GM12878 (cell line): Measurements from ENCODE around the gene SNN. TPM values are rescaled to one million over a fixed set of nuclear protein-coding genes. Genes with fewer than 3 reads are reported as not detected.

ENCODE experiments used
- ATAC-seq: fragments of 200-7000 bp; cut with Tn5 transposase; 3 replicates; pipeline ENCODE4 v1.9.1; 2020; ENCODE audit warnings: mild to moderate bottlenecking, moderate library complexity
- BruUV-seq: library from RNA; stranded (reverse); fragments of 400-500 nt; replicated peaks from 2 replicates; lab custom pipeline; 2021; lab: Mats Ljungman, UMichigan
- CTCF ChIA-PET: fragments of 300-600 bp; sonication (Branson Sonifier 250); formaldehyde crosslinking; extraction: SDS; loops from one replicate; lab custom pipeline; 2021; ENCODE audit warnings: inconsistent platforms; lab: Yijun Ruan, JAX
- POLR2A ChIA-PET: fragments of 350-600 bp; formaldehyde crosslinking; extraction: SDS; loops from one replicate; lab custom pipeline; 2021; ENCODE audit warnings: inconsistent platforms; lab: Charles Lee
- RAD21 ChIA-PET: fragments of 300-600 bp; sonication (Branson Sonifier 250); formaldehyde crosslinking; loops from one replicate; lab custom pipeline; 2023; ENCODE audit warnings: antibody characterized with exemption; ENCODE audit not compliant: unreplicated experiment; lab: Charles Lee
- SMC1A ChIA-PET: fragments of 300-600 bp; sonication (Branson Sonifier 250); formaldehyde crosslinking; loops from one replicate; lab custom pipeline; 2023; ENCODE audit not compliant: unreplicated experiment, uncharacterized antibody; lab: Charles Lee
- DNase-seq: peaks from one replicate; pipeline ENCODE4 v3.0.0-alpha.2; 2011; ENCODE audit warnings: low read depth, low spot score
- FAIRE-seq: peaks from 3 replicates; lab custom pipeline; 2011; peaks lifted over from hg19 to GRCh38; lab: Jason Lieb, UNC
- H2AFZ ChIP-seq: 2 replicates; pipeline ENCODE4 v1.6.0; 2011; ENCODE audit warnings: low read depth, low read length, control low read depth; ENCODE audit not compliant: control insufficient read depth
- H3K27ac ChIP-seq: 2 replicates; pipeline ENCODE4 v1.5.1; 2011; ENCODE audit warnings: control low read depth; ENCODE audit not compliant: control insufficient read depth, insufficient read depth
- H3K27me3 ChIP-seq, 2 experiments: replicated peaks in 1 of 2; 2 replicates each; pipeline versions ENCODE4 v1.6.0 to v1.6.1; 2011; ENCODE audit warnings: low read length in 1 of 2; ENCODE audit not compliant: control insufficient read depth in 2 of 2, insufficient read depth in 2 of 2
- H3K36me3 ChIP-seq, 2 experiments: 2 replicates each; pipeline ENCODE4 v1.5.1; 2011; ENCODE audit warnings: low read length in 1 of 2; ENCODE audit not compliant: control insufficient read depth in 2 of 2, insufficient read depth in 2 of 2
- H3K4me1 ChIP-seq: 2 replicates; pipeline ENCODE4 v1.6.1; 2011; ENCODE audit warnings: mild to moderate bottlenecking, low read length, moderate library complexity, mixed read lengths; ENCODE audit not compliant: control insufficient read depth, insufficient read depth
- H3K4me2 ChIP-seq: 2 replicates; pipeline ENCODE4 v1.6.0; 2011; ENCODE audit warnings: control low read depth; ENCODE audit not compliant: control insufficient read depth, insufficient read depth
- H3K4me3 ChIP-seq: fragments of 200-600 bp; sonication (generic); 2 replicates; pipeline ENCODE4 v1.5.1; 2016
- H3K79me2 ChIP-seq: 2 replicates; pipeline ENCODE4 v1.6.0; 2011; ENCODE audit warnings: low read length; ENCODE audit not compliant: control insufficient read depth, insufficient read depth
- H3K9ac ChIP-seq: 2 replicates; pipeline ENCODE4 v1.8.0; 2011; ENCODE audit warnings: low read length, control low read depth, mixed read lengths; ENCODE audit not compliant: control insufficient read depth, insufficient read depth
- H3K9me3 ChIP-seq: replicated peaks from 3 replicates; pipeline ENCODE4 v1.5.1; 2011; ENCODE audit warnings: mild to moderate bottlenecking, low read length; ENCODE audit not compliant: control insufficient read depth, insufficient read depth
- H4K20me1 ChIP-seq: 2 replicates; pipeline ENCODE4 v1.6.0; 2011; ENCODE audit not compliant: control insufficient read depth, insufficient read depth
- ASH2L ChIP-seq: fragments of 300-600, 200-600 bp; sonication (generic); IDR thresholded peaks from 2 replicates; pipeline ENCODE4 v1.6.1; 2017; ENCODE audit warnings: low read depth, mild to moderate bottlenecking, borderline replicate concordance
- ATF7 ChIP-seq: fragments of 450-650 bp; IDR thresholded peaks from 2 replicates; pipeline ENCODE4 v1.6.1; 2016; ENCODE audit warnings: low read depth, mild to moderate bottlenecking
- BACH1 ChIP-seq: fragments of 450-650 bp; IDR thresholded peaks from 2 replicates; pipeline ENCODE4 v1.6.1; 2017; ENCODE audit warnings: mild to moderate bottlenecking, borderline replicate concordance
- BMI1 ChIP-seq: fragments of 450-650 bp; IDR thresholded peaks from 2 replicates; pipeline ENCODE4 v1.6.1; 2016; ENCODE audit warnings: mild to moderate bottlenecking, moderate library complexity, borderline replicate concordance
- CHD2 ChIP-seq: IDR thresholded peaks from 2 replicates; pipeline ENCODE4 v1.6.1; 2011; ENCODE audit warnings: low read depth, low read length, improper control_type of control experiment, borderline replicate concordance
- CHD4 ChIP-seq: fragments of 200-600 bp; sonication (generic); IDR thresholded peaks from 2 replicates; pipeline ENCODE4 v1.6.1; 2016; ENCODE audit warnings: mild to moderate bottlenecking
- CREB1 ChIP-seq: IDR thresholded peaks from 2 replicates; pipeline ENCODE4 v1.6.1; 2012; ENCODE audit warnings: low read depth, mild to moderate bottlenecking, inconsistent platforms
- CREM ChIP-seq: IDR thresholded peaks from 2 replicates; pipeline ENCODE4 v1.6.1; 2014; ENCODE audit warnings: antibody characterized with exemption, low read depth
- CTCF ChIP-seq, 3 experiments: IDR thresholded peaks in 2 of 3; conservative IDR thresholded peaks in 1 of 3; 2 replicates each; pipeline ENCODE4 v1.5.1; 2011; ENCODE audit warnings: low read depth in 3 of 3, low read length in 3 of 3, mild to moderate bottlenecking in 3 of 3, control low read depth in 2 of 3, moderate library complexity in 2 of 3, inconsistent platforms in 1 of 3, mixed read lengths in 1 of 3; ENCODE audit not compliant: control insufficient read depth in 2 of 3, insufficient read depth in 1 of 3; ENCODE audit errors: extremely low read depth in 1 of 3
- DPF2 ChIP-seq: fragments of 450-650 bp; IDR thresholded peaks from 2 replicates; pipeline ENCODE4 v1.6.1; 2017; ENCODE audit warnings: mild to moderate bottlenecking
- FOS ChIP-seq: IDR thresholded peaks from 3 replicates; pipeline ENCODE4 v1.6.1; 2011; ENCODE audit warnings: borderline replicate concordance; ENCODE audit not compliant: insufficient read length; ENCODE audit errors: extremely low read depth
- FOXM1 ChIP-seq: IDR thresholded peaks from 2 replicates; pipeline ENCODE4 v1.6.1; 2012; ENCODE audit warnings: low read depth, mild to moderate bottlenecking, inconsistent platforms, low read length, moderate library complexity
- IKZF2 ChIP-seq, 2 experiments: fragments of 450-650 bp; IDR thresholded peaks; 2 replicates each; pipeline ENCODE4 v1.6.1; 2017; ENCODE audit warnings: mild to moderate bottlenecking in 2 of 2, moderate library complexity in 2 of 2
- KLF5 ChIP-seq: fragments of 450-650 bp; IDR thresholded peaks from 2 replicates; pipeline ENCODE4 v1.6.1; 2014; ENCODE audit warnings: mild to moderate bottlenecking; ENCODE audit not compliant: partially characterized antibody
- MEF2A ChIP-seq: IDR thresholded peaks from 2 replicates; pipeline ENCODE4 v1.6.1; 2011; ENCODE audit warnings: low read depth, mild to moderate bottlenecking, low read length, moderate library complexity; ENCODE audit not compliant: insufficient read depth
- NFIC ChIP-seq: IDR thresholded peaks from 2 replicates; pipeline ENCODE4 v1.6.1; 2012; ENCODE audit warnings: low read depth, mild to moderate bottlenecking, inconsistent platforms, low read length, moderate library complexity
- PAX8 ChIP-seq: fragments of 450-650 bp; IDR thresholded peaks from 2 replicates; pipeline ENCODE4 v1.6.1; 2017; ENCODE audit warnings: mild to moderate bottlenecking, moderate library complexity
- RBBP5 ChIP-seq: fragments of 200-600 bp; sonication (generic); conservative IDR thresholded peaks from 2 replicates; pipeline ENCODE4 v1.6.1; 2016
- RUNX3 ChIP-seq: IDR thresholded peaks from 2 replicates; pipeline ENCODE4 v1.6.1; 2012; ENCODE audit warnings: low read length, inconsistent platforms
- SMAD1 ChIP-seq: fragments of 450-650 bp; IDR thresholded peaks from 2 replicates; pipeline ENCODE4 v1.6.1; 2018; ENCODE audit warnings: mild to moderate bottlenecking, low read depth; ENCODE audit not compliant: partially characterized antibody
- SUPT20H ChIP-seq: IDR thresholded peaks from 2 replicates; pipeline ENCODE4 v1.6.1; 2011; ENCODE audit warnings: low read depth, mild to moderate bottlenecking, low read length, moderate library complexity, borderline replicate concordance; ENCODE audit not compliant: control insufficient read depth
- TCF3 ChIP-seq: IDR thresholded peaks from 2 replicates; pipeline ENCODE4 v1.6.1; 2012; ENCODE audit warnings: low read depth, mild to moderate bottlenecking, low read length, borderline replicate concordance; ENCODE audit not compliant: insufficient read depth
- YY1 ChIP-seq: IDR thresholded peaks from 2 replicates; pipeline ENCODE4 v1.6.1; 2011; ENCODE audit warnings: low read depth, mild to moderate bottlenecking, low read length
- ZNF207 ChIP-seq: fragments of 450-650 bp; IDR thresholded peaks from 2 replicates; pipeline ENCODE4 v1.6.1; 2014; ENCODE audit warnings: antibody characterized with exemption, mild to moderate bottlenecking, borderline replicate concordance
- ZZZ3 ChIP-seq: IDR thresholded peaks from 2 replicates; pipeline ENCODE4 v1.6.1; 2011; ENCODE audit warnings: low read depth; ENCODE audit not compliant: control insufficient read depth, insufficient read length
- WGBS: methylation state at CpG from one replicate; pipeline ENCODE4 v1.1.6; 2016; ENCODE audit warnings: low lambda C conversion rate; ENCODE audit not compliant: insufficient replicate concordance, insufficient coverage; ENCODE audit errors: missing lambda C conversion rate; 5-methylcytosine and 5-hydroxymethylcytosine counted together
- in situ Hi-C: fragments of 300-500 bp; cut with MboI; formaldehyde crosslinking; loops from 9 replicates; pipeline ENCODE4 v1.14.3; 2018; ENCODE audit warnings: mixed read lengths
- intact Hi-C: fragments of 100-400 bp; cut with micrococcal nuclease; formaldehyde crosslinking; loops from one replicate; pipeline ENCODE4 v1.14.2; 2022; ENCODE audit not compliant: unreplicated experiment
- polyA plus RNA-seq, 11 experiments: library from polyadenylated mRNA; depleted of rRNA in 4 of 11; unstranded in 6 of 11; stranded (reverse) in 5 of 11; fragments of >200 nt; fragmentation: Nextera tagmentation in 4 of 11; fragmentation: Illumina TruSeq in 1 of 11; extraction: Ambion mirVana in 4 of 11; extraction: Trizol in 1 of 11; gene quantifications; 1 replicate in 1 of 11; 2 replicates in 10 of 11; pipeline versions ENCODE4 v1.2.1 to v1.2.3, GENCODE V29; 2011 to 2016; ENCODE audit warnings: inconsistent platforms in 2 of 11, missing spikeins in 2 of 11, low read depth in 1 of 11
- total RNA-seq, 4 experiments: library from RNA; depleted of rRNA in 3 of 4; stranded (reverse); fragments of >200 nt in 3 of 4; fragmentation: Illumina TruSeq in 1 of 4; extraction: Trizol in 1 of 4; gene quantifications; 2 replicates each; pipeline versions ENCODE4 v1.2.1 to v1.2.3, GENCODE V29; 2013 to 2021

SNN gene
- total and polyA plus RNA-seq, 10 of the 15 experiments (the other 5 are each of a cell fraction or from before 2014, with no cell fraction given) = 2.2 to 43.4 (median 27.8) TPM

DNA sequence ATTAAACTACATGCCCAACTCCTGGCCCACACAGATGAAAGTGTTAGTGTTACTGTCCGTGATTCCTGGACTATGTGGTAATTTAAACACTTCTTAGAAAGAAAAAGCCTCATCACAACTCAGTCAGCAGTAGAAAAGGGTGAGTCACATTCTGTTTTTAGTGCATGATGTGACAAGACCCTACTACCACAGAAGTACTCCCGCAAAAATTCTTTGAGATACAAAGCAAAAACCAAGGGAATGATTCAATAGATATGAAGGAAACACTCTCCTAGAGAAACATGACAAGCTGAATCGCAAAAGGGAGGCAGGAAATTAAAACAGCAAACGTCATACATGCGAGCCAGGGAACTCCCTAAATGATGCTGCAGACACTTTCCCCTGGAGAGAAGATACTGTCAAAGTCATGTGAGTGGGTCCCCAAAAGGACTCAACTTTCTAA, 14.4 kb downstream of the SNN start:
- no TSS peak for BruUV-seq
- FAIRE-seq (no peak), ATAC-seq (peak; percentile 39), DNase-seq (no peak)
- Histone ChIP-seq H3K36me3 (peaks cover 35 to 47% of the 10 kb centered on the region in 2 experiments), H3K9me3 (no peaks in the 10 kb centered on the region), H3K27ac (peak overlapping the region; percentile 67), H3K27me3 (no peaks in the 10 kb centered on the region), H3K79me2 (peaks cover 26% of the 10 kb centered on the region), H3K4me3 (peak overlapping the region; percentile 0; the same call in 1 of the 2 replicates), H4K20me1 (no peaks in the 10 kb centered on the region; the same call in 1 of the 2 replicates), H3K4me2 (peak overlapping the region; percentile 73; the same call in 1 of the 2 replicates), H3K9ac (peak overlapping the region; percentile 5; the same call in 1 of the 2 replicates), H2AFZ (no peak overlapping the region), H3K4me1 (peaks cover 83% of the 10 kb centered on the region)
- ChIA-PET RAD21 (interaction anchor here (0.7 to 1.7 kb wide), 6 partner anchors 8 to 100 kb away, joined by 3 to 11 read pairs (median 4); partner anchors contain the start of gene TXNDC11), CTCF (interaction anchor here (0.9 to 1.7 kb wide), 3 partner anchors 8 to 115 kb away, joined by 3 to 4 read pairs (median 3); no protein-coding TSS in a partner anchor), SMC1A (interaction anchor here (0.9 to 2.0 kb wide), 9 partner anchors 14 to 115 kb away, joined by 3 to 11 read pairs (median 3); partner anchors contain the start of gene SNN), POLR2A (interaction anchor here (0.8 to 7.9 kb wide), 3 partner anchors 10 to 115 kb away, joined by 3 to 75 read pairs (median 5); partner anchors contain the start of genes SNN and ZC3H7A)
- 0% methylated on average over 5 of the region's 5 CpGs for WGBS
- intact Hi-C loops = loop anchor here (1.0 kb wide), 1 partner anchor 718 kb away; no protein-coding TSS in a partner anchor
- in situ Hi-C loops = no loop called here
- TF ChIP-seq ATF7 (peak; percentile 85), SMAD1 (no peak), CHD4 (no peak), CHD2 (no peak), ASH2L (no peak), NFIC (no peak), ZZZ3 (no peak), CREM (peak; percentile 56; the same call in 1 of the 2 replicates), TCF3 (no peak), SUPT20H (no peak), BACH1 (no peak), BMI1 (no peak), CTCF (IDR thresholded peaks at IDR 0.05 in 2 of 3, conservative IDR thresholded peaks at IDR 0.05 in 1 of 3; ENCODE audit: control insufficient read depth in 2 of 3, extremely low read depth in 1 of 3, insufficient read depth in 1 of 3, low read depth in 3 of 3, low read length in 3 of 3) (no peak), FOS (no peak), RBBP5 (no peak), ZNF207 (no peak), FOXM1 (0 out of 2 replicates have a peak, but pooled peaks have one; percentile 15), DPF2 (no peak), RUNX3 (peak; percentile 58; the same call in 1 of the 2 replicates), YY1 (no peak), IKZF2 (IDR thresholded peaks at IDR 0.05) (no peak; a peak in 1 of 4 replicates), KLF5 (no peak), CREB1 (peak; percentile 80), MEF2A (peak; percentile 88), PAX8 (no peak)
